B cell (primary cell): ENCODE results near the gene PTPN5. TPM values are rescaled to one million over a fixed set of nuclear protein-coding genes. Genes with fewer than 3 reads are reported as not detected.

ENCODE experiments used
- ATAC-seq: fragments of 200-7000 bp; cut with Tn5 transposase; one replicate; pipeline ENCODE4 v1.10.0; 2021; ENCODE audit warnings: low read depth, mild to moderate bottlenecking, moderate number of reproducible peaks, moderate library complexity
- CTCF ChIA-PET: fragments of 350-600 bp; sonication (Branson Sonifier 250); formaldehyde crosslinking; loops from one replicate; lab custom pipeline; 2021; ENCODE audit warnings: antibody characterized with exemption, inconsistent platforms; lab: Charles Lee
- POLR2A ChIA-PET: fragments of 350-600 bp; sonication (Branson Sonifier 250); formaldehyde crosslinking; loops from one replicate; lab custom pipeline; 2021; ENCODE audit warnings: antibody characterized with exemption; lab: Charles Lee
- DNase-seq: peaks from one replicate; pipeline ENCODE4 v3.0.0; 2013
- H2AFZ ChIP-seq: 2 replicates; pipeline ENCODE4 v1.6.1; 2012; ENCODE audit warnings: mild to moderate bottlenecking, low read depth, low read length; ENCODE audit not compliant: insufficient read depth, poor library complexity, severe bottlenecking
- H3K27ac ChIP-seq, 2 donors: 1 replicate in 1 of 2; 2 replicates in 1 of 2; pipeline ENCODE4 v1.5.1; 2012 to 2013; ENCODE audit warnings: low read length in 2 of 2, mild to moderate bottlenecking in 2 of 2, moderate library complexity in 1 of 2
- H3K27me3 ChIP-seq, 4 experiments: fragments of 200-600 bp in 1 of 4; sonication (generic) in 1 of 4; replicated peaks in 1 of 4; 1 replicate in 2 of 4; 2 replicates in 2 of 4; pipeline versions ENCODE4 v1.6.1 to v1.7.0; 2013 to 2016; ENCODE audit warnings: low read length in 3 of 4, mild to moderate bottlenecking in 2 of 4, mixed read lengths in 1 of 4, moderate library complexity in 1 of 4; ENCODE audit not compliant: insufficient read depth in 4 of 4, control insufficient read depth in 3 of 4; ENCODE audit errors: control extremely low read depth in 1 of 4
- H3K36me3 ChIP-seq, 2 experiments: replicated peaks in 1 of 2; 1 replicate in 1 of 2; 2 replicates in 1 of 2; pipeline versions ENCODE4 v1.6.1 to v1.7.1; 2013; ENCODE audit warnings: low read length in 1 of 2; ENCODE audit not compliant: insufficient read depth in 2 of 2, control insufficient read depth in 1 of 2; ENCODE audit errors: control extremely low read depth in 1 of 2, extremely low read depth in 1 of 2
- H3K4me1 ChIP-seq, 2 donors: fragments of 200-600 bp in 1 of 2; sonication (generic) in 1 of 2; 1 replicate in 1 of 2; 2 replicates in 1 of 2; pipeline versions ENCODE4 v1.5.1 to v1.6.1; 2013 to 2017; ENCODE audit warnings: low read length in 2 of 2; ENCODE audit not compliant: control insufficient read depth in 2 of 2, insufficient read depth in 2 of 2
- H3K4me2 ChIP-seq: replicated peaks from 2 replicates; pipeline ENCODE3; 2012; ENCODE audit warnings: mild to moderate bottlenecking, low read depth, low read length; ENCODE audit not compliant: poor library complexity, severe bottlenecking
- H3K4me3 ChIP-seq, 5 experiments: fragments of 200-600 bp in 1 of 5; sonication (generic) in 1 of 5; 1 replicate in 3 of 5; 2 replicates in 2 of 5; pipeline versions ENCODE4 v1.5.1 to v1.7.0; 2011 to 2016; ENCODE audit warnings: low read length in 4 of 5, mild to moderate bottlenecking in 4 of 5, low read depth in 2 of 5, control low read depth in 1 of 5, moderate library complexity in 1 of 5; ENCODE audit not compliant: insufficient read depth in 1 of 5; ENCODE audit errors: control extremely low read depth in 1 of 5, extremely low read depth in 1 of 5
- H3K79me2 ChIP-seq: fragments of 200-600 bp; sonication (generic); one replicate; pipeline ENCODE4 v1.6.0; 2016; ENCODE audit warnings: low read length; ENCODE audit not compliant: control insufficient read depth, insufficient read depth
- H3K9ac ChIP-seq: fragments of 200-600 bp; sonication (generic); 2 replicates; pipeline ENCODE4 v1.6.1; 2017; ENCODE audit warnings: mild to moderate bottlenecking, low read length, moderate library complexity
- H3K9me3 ChIP-seq, 3 donors: one replicate each; pipeline versions ENCODE4 v1.6.1 to v1.7.1; 2013; ENCODE audit warnings: low read length in 2 of 3; ENCODE audit not compliant: control insufficient read depth in 2 of 3, insufficient read depth in 1 of 3; ENCODE audit errors: control extremely low read depth in 1 of 3
- H4K20me1 ChIP-seq: 2 replicates; pipeline ENCODE4 v1.6.0; 2012; ENCODE audit warnings: mild to moderate bottlenecking, low read length; ENCODE audit not compliant: insufficient read depth, control insufficient read depth, poor library complexity, severe bottlenecking
- H3K27ac Mint-ChIP-seq: one replicate; pipeline ENCODE4 v1.8.0; 2021; ENCODE audit warnings: mixed read lengths
- H3K27me3 Mint-ChIP-seq: one replicate; pipeline ENCODE4 v1.8.0; 2021; ENCODE audit warnings: mixed read lengths
- H3K4me1 Mint-ChIP-seq: one replicate; pipeline ENCODE4 v1.8.0; 2021; ENCODE audit warnings: mixed read lengths
- H3K4me3 Mint-ChIP-seq: one replicate; pipeline ENCODE4 v1.8.0; 2021; ENCODE audit warnings: mixed read lengths
- H3K9me3 Mint-ChIP-seq: one replicate; pipeline ENCODE4 v1.8.0; 2022; ENCODE audit warnings: mixed read lengths; ENCODE audit not compliant: insufficient read depth
- CTCF ChIP-seq: fragments of 200-600 bp; IDR thresholded peaks from one replicate; pipeline ENCODE4 v1.8.0; 2022; ENCODE audit warnings: antibody characterized with exemption, mild to moderate bottlenecking
- EZH2 ChIP-seq: IDR thresholded peaks from 2 replicates; pipeline ENCODE4 v1.6.1; 2012; ENCODE audit warnings: borderline replicate concordance, low read depth, mild to moderate bottlenecking, moderate library complexity, low read length; ENCODE audit not compliant: insufficient read depth, poor library complexity, severe bottlenecking
- WGBS: methylation state at CpG from one replicate; pipeline ENCODE4 v1.1.5; 2013; ENCODE audit warnings: missing lambda C conversion rate; ENCODE audit not compliant: insufficient coverage; 5-methylcytosine and 5-hydroxymethylcytosine counted together
- intact Hi-C: fragments of 100-400 bp; cut with micrococcal nuclease; formaldehyde crosslinking; loops from one replicate; pipeline ENCODE4 v1.10.0; 2022
- polyA plus RNA-seq: library from polyadenylated mRNA; depleted of rRNA; stranded (reverse); fragments of >200 nt; gene quantifications from 2 replicates; pipeline ENCODE4 v1.2.3, GENCODE V29; 2012
- total RNA-seq, 2 donors: library from RNA; stranded (reverse); fragments of 120-200 nt in 1 of 2; gene quantifications; 1 replicate in 1 of 2; 2 replicates in 1 of 2; pipeline versions ENCODE4 v1.2.3 to v1.2.4, GENCODE V29; 2013 to 2022

The PTPN5 gene
- total and polyA plus RNA-seq, 2 donors (not counting 1 experiment from before 2014, with no cell fraction given): not detected

GRCh38 chr11:18802381-18803257 is 11.0 kb upstream of the PTPN5 start:
- H3K27ac Mint-ChIP-seq: no peak overlapping the region
- H3K9me3 Mint-ChIP-seq: no peaks in the 10 kb centered on the region
- no peaks in the 10 kb centered on the region for H3K36me3 ChIP-seq
- POLR2A ChIA-PET: no interaction called here
- no peak overlapping the region for H3K4me3 ChIP-seq
- DNase-seq (peak; percentile 47), ATAC-seq (no peak)
- peak; percentile 52 for TF ChIP-seq CTCF
- TF ChIP-seq EZH2: no peak
- no peak overlapping the region for H3K9ac ChIP-seq
- no peak overlapping the region for H3K27ac ChIP-seq
- H3K4me1 Mint-ChIP-seq: no peaks in the 10 kb centered on the region
- H2AFZ ChIP-seq: peak overlapping the region; percentile 20
- H3K27me3 Mint-ChIP-seq: peaks cover 28% of the 10 kb centered on the region
- 14% methylated on average over 1 of the region's 13 CpGs for WGBS
- intact Hi-C loops: no loop called here
- CTCF ChIA-PET: interaction anchor here (1.0 to 2.1 kb wide), 2 partner anchors 687 kb away, joined by 5 to 6 read pairs; no protein-coding TSS in a partner anchor
- no peaks in the 10 kb centered on the region for H4K20me1 ChIP-seq
- no peaks in the 10 kb centered on the region for H3K9me3 ChIP-seq
- H3K4me3 Mint-ChIP-seq: no peak overlapping the region
- H3K4me1 ChIP-seq: no peaks in the 10 kb centered on the region
- no peaks in the 10 kb centered on the region for H3K79me2 ChIP-seq
- H3K4me2 ChIP-seq: no peak overlapping the region
- peaks cover 0 to 2% (median 0%) of the 10 kb centered on the region in 4 experiments for H3K27me3 ChIP-seq
